GM12872 (cell line): ENCODE data around the gene ZBTB39.

Experiments used
- CTCF ChIP-seq: IDR thresholded peaks from 3 replicates; pipeline ENCODE4 v1.5.1; 2011; ENCODE audit warnings: low read depth, mild to moderate bottlenecking, low read length, moderate library complexity; ENCODE audit not compliant: insufficient read depth

ZBTB39 gene

GRCh38 chr12:56995930-56996496 is 10.3 kb downstream of the ZBTB39 start:
- no peak for TF ChIP-seq CTCF

GRCh38 chr12:56995201-56995929 is 11.0 kb downstream of the ZBTB39 start:
- TF ChIP-seq CTCF = no peak

DNA sequence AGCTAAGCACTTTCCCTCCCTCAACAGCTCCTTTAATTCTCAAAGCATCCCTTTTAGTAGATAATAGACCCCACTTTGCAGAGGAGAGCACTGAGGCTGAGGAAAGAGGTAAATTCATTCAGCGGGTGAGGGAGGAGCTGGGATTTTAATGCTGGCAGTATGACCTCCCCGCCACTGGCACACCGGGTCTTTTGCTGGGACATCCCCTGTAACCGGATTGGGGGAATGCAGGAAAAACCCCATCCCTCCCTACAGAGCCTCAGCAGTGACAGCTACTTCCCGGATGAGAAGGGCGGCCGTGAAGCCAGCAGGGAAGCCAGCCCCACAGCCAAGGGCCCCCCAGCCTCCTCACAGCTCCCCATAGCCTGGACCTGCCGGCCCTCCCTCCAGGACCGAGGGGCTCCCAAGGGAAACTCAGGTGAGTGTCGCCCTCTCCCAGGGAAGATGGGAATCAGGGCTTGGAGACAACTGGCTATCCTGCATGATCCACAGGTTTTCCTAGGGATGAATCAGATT is 12.1 kb downstream of the ZBTB39 start:
- TF ChIP-seq CTCF = no peak

GRCh38 chr12:56993346-56993745 is 13.0 kb downstream of the ZBTB39 start:
- no peak for TF ChIP-seq CTCF

DNA sequence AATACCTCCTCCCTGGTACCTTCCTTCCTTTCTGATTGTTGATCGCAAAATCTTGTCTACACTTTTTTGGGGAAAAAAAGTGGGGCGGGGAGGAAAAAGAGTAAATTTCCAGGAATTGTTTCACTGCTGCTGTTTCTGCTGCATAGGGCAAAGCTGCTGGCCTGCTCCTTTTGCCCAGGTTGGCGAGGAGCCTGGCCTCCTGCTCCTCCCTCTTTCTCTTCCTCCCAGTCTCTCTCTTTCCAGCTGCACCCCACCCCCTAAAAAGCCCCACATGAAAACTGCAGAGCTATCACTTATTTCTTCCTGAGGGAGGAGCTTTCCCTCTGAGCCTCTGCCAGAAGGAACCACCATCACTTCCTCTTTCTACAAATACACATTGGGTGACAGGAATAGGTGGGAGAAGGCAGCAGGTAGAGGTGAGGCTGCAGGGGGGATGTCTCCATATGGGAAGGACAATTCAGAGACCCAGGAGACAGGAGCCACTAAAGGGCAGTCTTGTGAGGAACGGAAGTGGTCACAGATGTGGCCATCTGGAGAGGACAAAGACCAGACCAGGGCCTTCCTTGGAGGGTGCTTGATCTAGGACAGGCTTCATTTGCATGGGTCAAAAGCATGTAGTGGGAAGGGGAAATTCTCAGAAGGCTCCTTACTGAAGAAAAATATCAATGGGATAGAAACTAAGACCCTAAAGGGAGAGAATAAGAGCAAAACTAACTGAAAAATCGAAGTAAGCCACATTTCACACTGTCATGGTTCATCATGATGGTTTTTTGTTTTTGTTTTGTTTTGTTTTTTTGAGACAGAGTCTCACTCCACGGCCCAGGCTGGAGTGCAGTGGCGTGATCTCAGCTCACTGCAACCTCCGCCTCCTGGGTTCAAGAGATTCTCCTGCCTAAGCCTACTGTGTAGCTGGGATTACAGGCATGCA is 14.8 kb downstream of the ZBTB39 start:
- TF ChIP-seq CTCF = no peak

DNA sequence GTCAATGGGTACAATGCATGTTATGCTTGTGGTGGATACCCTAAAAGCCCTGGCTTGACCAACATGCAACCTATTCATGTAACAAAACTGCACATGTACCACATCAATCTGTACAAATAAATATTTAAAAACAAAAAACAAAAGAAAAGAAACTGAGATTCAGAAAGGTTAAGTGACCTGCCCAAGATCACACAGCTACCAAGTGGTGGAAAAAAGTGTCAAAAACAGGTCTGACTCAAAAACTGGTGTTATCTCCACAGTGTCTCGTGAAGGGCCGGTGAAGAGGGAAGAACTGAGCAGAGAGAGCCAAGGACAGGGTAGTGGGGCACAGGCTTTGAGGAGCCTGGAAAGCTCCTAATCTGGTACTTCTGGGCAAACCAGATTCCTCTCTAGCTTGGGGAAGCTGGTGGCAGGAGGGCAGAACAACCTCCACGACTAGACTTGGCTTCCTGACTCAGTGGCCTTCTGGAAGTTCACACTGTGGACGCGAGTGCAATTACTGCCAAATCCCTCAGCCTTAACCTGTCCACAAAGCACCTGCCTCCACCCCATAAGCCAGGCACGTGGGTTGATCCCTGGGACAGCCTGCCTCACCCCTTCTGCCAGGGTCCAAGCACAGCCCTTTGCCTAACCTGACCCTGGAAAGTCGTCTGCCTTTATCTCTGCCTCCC is 15.6 kb downstream of the ZBTB39 start:
- TF ChIP-seq CTCF = no peak
